Psoas muscle (tissue), 8 donors: ENCODE data around the gene IL17RA. TPM values are rescaled to one million over a fixed set of nuclear protein-coding genes. Genes with fewer than 3 reads are reported as not detected.

ENCODE experiments used
- ATAC-seq, 4 donors: fragments of 200-7000 bp; cut with Tn5 transposase; one replicate each; pipeline ENCODE4 v1.9.1; 2020; ENCODE audit warnings: moderate library complexity in 3 of 4, mild to moderate bottlenecking in 2 of 4
- DNase-seq, 2 donors: peaks; one replicate each; pipeline ENCODE4 v3.0.0-alpha.2; 2020
- H3K27ac ChIP-seq: fragments of 200-600 bp; one replicate; pipeline ENCODE4 v1.8.0; 2022
- H3K27me3 ChIP-seq, 3 donors: fragments of 200-600 bp in 1 of 3; one replicate each; pipeline versions ENCODE4 v1.6.1 to v1.8.0; 2013 to 2022; ENCODE audit warnings: low read length in 2 of 3, mild to moderate bottlenecking in 2 of 3, moderate library complexity in 1 of 3; ENCODE audit not compliant: insufficient read depth in 3 of 3
- H3K36me3 ChIP-seq, 2 donors: fragments of 200-600 bp in 1 of 2; one replicate each; pipeline versions ENCODE4 v1.6.1 to v1.8.0; 2013 to 2022; ENCODE audit warnings: low read depth in 1 of 2, mild to moderate bottlenecking in 1 of 2, moderate library complexity in 1 of 2; ENCODE audit not compliant: insufficient read depth in 1 of 2
- H3K4me1 ChIP-seq: fragments of 200-600 bp; one replicate; pipeline ENCODE4 v1.8.0; 2022
- H3K4me3 ChIP-seq: fragments of 200-600 bp; one replicate; pipeline ENCODE4 v1.8.0; 2022; ENCODE audit warnings: mild to moderate bottlenecking
- H3K9me3 ChIP-seq: fragments of 200-600 bp; one replicate; pipeline ENCODE4 v1.8.0; 2022
- WGBS, 3 donors: extraction: QIAGEN DNeasy Blood & Tissue Kit; methylation state at CpG; one replicate each; pipeline versions ENCODE4 v1.1.6 to v1.1.7; 2013; 5-methylcytosine and 5-hydroxymethylcytosine counted together
- intact Hi-C, 2 donors: fragments of 100-400 bp; cut with DNase I; formaldehyde crosslinking; loops; one replicate each; pipeline versions ENCODE4 v1.11.0 to v1.14.2; 2022
- polyA plus RNA-seq, 3 donors: library from polyadenylated mRNA; stranded (reverse); fragments of 200-250 nt; gene quantifications; one replicate each; pipeline ENCODE4 v1.2.3, GENCODE V29; 2013
- total RNA-seq, 4 donors: library from RNA; stranded (reverse); fragmentation: NEBNext Ultra II Directional in 2 of 4; extraction: Animal tissue kit (Norgen Biotek cat#: 25700) in 2 of 4; gene quantifications; one replicate each; pipeline versions ENCODE4 v1.2.1 to v1.2.4, GENCODE V29; 2021 to 2023
- TF ChIP-seq, protein P1 (sequence below): fragments of 200-600 bp; IDR thresholded peaks from one replicate; pipeline ENCODE4 v1.8.0; 2022; ENCODE audit warnings: antibody characterized with exemption
- donor health status: healthy with polysubstance abuse.
- donor health status: DM: no; HTN: no; CAD: no; lungs with moderate emphysema.
- donor health status: Bipolar disorder and iron deficiency.
- donor health status: healthy.
- donor health status: DM: yes; HTN: yes; CAD: no.
- donor health status: DM: no; HTN: no; CAD: no.
- donor health status: DM: no; HTN: no; CAD: no.
- donor health status: DM: yes; HTN: yes; CAD: no.

Gene IL17RA
- total and polyA plus RNA-seq, 7 donors = 0.93 to 3.7 (median 2.9) TPM

GRCh38 chr22:17109113-17109865 lies 24.5 kb downstream of the IL17RA start:
- intact Hi-C loops = no loop called here
- Histone ChIP-seq H3K27me3 (peaks cover 0 to 2% (median 0%) of the 10 kb centered on the region in 3 donors), H3K27ac (no peak overlapping the region), H3K9me3 (no peaks in the 10 kb centered on the region), H3K4me3 (no peak overlapping the region), H3K36me3 (peaks cover 0 to 5% of the 10 kb centered on the region in 2 donors), H3K4me1 (no peaks in the 10 kb centered on the region)
- 86 to 88% (median 88%) methylated on average over 33 to 42 of the region's 42 CpGs for WGBS, 3 donors
- ATAC-seq (no peak), DNase-seq (no peak)
- TF ChIP-seq, protein P1, sequence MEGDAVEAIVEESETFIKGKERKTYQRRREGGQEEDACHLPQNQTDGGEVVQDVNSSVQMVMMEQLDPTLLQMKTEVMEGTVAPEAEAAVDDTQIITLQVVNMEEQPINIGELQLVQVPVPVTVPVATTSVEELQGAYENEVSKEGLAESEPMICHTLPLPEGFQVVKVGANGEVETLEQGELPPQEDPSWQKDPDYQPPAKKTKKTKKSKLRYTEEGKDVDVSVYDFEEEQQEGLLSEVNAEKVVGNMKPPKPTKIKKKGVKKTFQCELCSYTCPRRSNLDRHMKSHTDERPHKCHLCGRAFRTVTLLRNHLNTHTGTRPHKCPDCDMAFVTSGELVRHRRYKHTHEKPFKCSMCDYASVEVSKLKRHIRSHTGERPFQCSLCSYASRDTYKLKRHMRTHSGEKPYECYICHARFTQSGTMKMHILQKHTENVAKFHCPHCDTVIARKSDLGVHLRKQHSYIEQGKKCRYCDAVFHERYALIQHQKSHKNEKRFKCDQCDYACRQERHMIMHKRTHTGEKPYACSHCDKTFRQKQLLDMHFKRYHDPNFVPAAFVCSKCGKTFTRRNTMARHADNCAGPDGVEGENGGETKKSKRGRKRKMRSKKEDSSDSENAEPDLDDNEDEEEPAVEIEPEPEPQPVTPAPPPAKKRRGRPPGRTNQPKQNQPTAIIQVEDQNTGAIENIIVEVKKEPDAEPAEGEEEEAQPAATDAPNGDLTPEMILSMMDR = no peak

DNA sequence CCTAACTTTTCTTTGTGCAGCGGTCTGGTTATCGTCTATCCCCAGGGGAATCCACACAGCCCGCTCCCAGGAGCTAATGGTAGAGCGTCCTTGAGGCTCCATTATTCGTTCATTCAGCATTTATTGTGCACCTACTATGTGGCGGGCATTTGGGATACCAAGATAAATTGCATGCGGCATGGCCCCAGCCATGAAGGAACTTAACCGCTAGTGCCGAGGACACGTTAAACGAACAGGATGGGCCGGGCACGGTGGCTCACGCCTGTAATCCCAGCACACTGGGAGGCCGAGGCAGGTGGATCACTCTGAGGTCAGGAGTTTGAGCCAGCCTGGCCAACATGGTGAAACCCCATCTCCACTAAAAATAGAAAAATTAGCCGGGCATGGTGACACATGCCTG lies 25.2 kb downstream of the IL17RA start:
- H3K36me3 ChIP-seq = peaks cover 0 to 5% of the 10 kb centered on the region in 2 donors
- ATAC-seq (no peak), DNase-seq (no peak)
- TF ChIP-seq, protein P1 = no peak
- H3K9me3 ChIP-seq = no peaks in the 10 kb centered on the region
- intact Hi-C loops = no loop called here
- WGBS, 3 donors = 79 to 83% (median 82%) methylated on average over 16 of the region's 16 CpGs
- H3K4me1 ChIP-seq = no peaks in the 10 kb centered on the region
- no peak overlapping the region for H3K4me3 ChIP-seq
- H3K27me3 ChIP-seq = no peaks in the 10 kb centered on the region
- H3K27ac ChIP-seq = no peak overlapping the region

DNA sequence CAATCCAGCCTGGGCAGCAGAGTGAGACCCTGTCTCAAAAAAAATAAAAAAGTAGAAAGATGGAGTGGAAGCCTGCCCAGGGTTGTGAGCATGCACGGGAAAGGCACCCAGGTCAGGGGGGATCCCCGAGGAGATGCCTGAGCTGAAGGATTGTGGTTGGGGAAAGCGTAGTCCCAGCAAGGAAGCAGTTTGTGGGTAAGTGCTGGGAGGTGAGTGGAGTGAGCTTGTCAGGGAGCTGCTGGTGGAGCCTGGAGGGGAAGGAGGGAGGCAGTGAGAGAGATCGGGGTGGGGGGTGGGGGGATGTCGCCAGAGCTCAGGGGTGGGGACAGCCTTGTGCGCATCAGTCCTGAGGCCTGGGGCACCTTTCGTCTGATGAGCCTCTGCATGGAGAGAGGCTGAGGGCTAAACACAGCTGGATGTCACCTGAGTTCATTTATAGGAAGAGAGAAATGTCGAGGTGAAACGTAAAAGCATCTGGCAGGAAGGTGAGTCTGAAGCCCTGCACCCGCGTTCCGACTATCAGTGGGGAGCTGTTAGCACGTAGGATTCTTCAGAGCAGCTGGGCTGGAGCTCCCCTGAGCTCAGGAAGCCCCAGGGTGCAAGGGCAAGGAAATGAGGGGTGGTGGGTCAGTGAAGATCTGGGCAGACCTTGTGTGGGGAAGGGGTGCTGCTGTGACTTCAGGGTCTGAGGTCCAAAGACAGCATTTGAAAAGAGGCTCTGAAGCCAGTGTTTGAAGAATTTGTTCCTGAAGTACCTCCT lies 26.2 kb downstream of the IL17RA start:
- Histone ChIP-seq H3K4me1 (no peaks in the 10 kb centered on the region), H3K27ac (no peak overlapping the region), H3K27me3 (no peaks in the 10 kb centered on the region), H3K36me3 (peaks cover 0 to 5% of the 10 kb centered on the region in 2 donors), H3K9me3 (no peaks in the 10 kb centered on the region), H3K4me3 (no peak overlapping the region)
- ATAC-seq (no peak), DNase-seq (no peak)
- 72 to 82% (median 74%) methylated on average over 13 of the region's 13 CpGs for WGBS, 3 donors
- TF ChIP-seq, protein P1 = no peak
- intact Hi-C loops = no loop called here

DNA sequence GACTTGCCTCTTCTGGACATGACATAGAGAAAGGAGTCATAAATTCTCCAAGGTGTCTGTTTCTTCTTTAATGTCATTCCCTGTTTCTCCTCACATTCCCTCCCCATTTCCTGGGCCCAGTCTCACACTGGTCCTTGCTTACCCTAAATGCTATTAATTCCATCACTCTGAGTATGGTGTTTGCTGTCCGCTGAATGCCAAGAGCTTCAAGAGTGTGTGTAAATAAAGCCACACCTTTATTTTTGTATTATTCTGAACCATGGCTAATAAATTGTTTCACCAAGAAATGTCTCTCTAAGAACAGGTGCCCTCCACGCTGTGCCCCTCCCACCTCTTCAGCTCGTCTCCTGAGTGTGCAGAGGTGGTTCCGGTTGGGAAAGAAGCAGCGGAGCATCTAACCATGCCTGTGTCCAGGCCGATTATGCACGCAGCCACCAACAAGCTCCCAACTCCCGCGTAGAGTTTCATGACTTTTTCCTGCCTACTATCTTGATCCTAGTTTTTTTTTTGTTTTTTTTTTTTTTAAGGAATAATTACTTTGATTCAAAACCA lies 27.8 kb downstream of the IL17RA start:
- intact Hi-C loops = no loop called here

More for the DNA sequence above, 27.8 kb downstream of the IL17RA start:
- Histone ChIP-seq H3K27ac (no peak overlapping the region), H3K36me3 (peaks cover 0 to 3% of the 10 kb centered on the region in 2 donors), H3K4me3 (no peak overlapping the region), H3K9me3 (no peaks in the 10 kb centered on the region), H3K27me3 (no peaks in the 10 kb centered on the region), H3K4me1 (no peaks in the 10 kb centered on the region)
- TF ChIP-seq, protein P1 = no peak
- DNase-seq (no peak), ATAC-seq (no peak)
- 58 to 64% (median 62%) methylated on average over 9 of the region's 9 CpGs for WGBS, 3 donors
